HEK293T (cell line): ENCODE results near the gene ITPRID1.

Experiments used
- ARNT ChIP-seq: fragments of 450-650 bp; IDR thresholded peaks from 2 replicates; pipeline ENCODE4 v1.6.1; 2017; ENCODE audit warnings: mild to moderate bottlenecking
- BHLHE40 ChIP-seq: fragments of 450-650 bp; IDR thresholded peaks from 2 replicates; pipeline ENCODE4 v1.6.1; 2016; ENCODE audit warnings: mild to moderate bottlenecking, moderate library complexity, borderline replicate concordance
- CTBP1 ChIP-seq: fragments of 450-650 bp; IDR thresholded peaks from 2 replicates; pipeline ENCODE4 v1.6.1; 2016; ENCODE audit warnings: borderline replicate concordance
- ELF4 ChIP-seq: fragments of 450-650 bp; IDR thresholded peaks from 2 replicates; pipeline ENCODE4 v1.6.1; 2017; ENCODE audit warnings: antibody characterized with exemption
- FOXA1 ChIP-seq: fragments of 450-650 bp; IDR thresholded peaks from 2 replicates; pipeline ENCODE4 v1.6.1; 2016; ENCODE audit warnings: mild to moderate bottlenecking
- FOXK2 ChIP-seq: fragments of 450-650 bp; IDR thresholded peaks from 2 replicates; pipeline ENCODE4 v1.6.1; 2016; ENCODE audit warnings: mild to moderate bottlenecking
- FOXM1 ChIP-seq: fragments of 450-650 bp; IDR thresholded peaks from 2 replicates; pipeline ENCODE4 v1.6.1; 2017; ENCODE audit warnings: mild to moderate bottlenecking, borderline replicate concordance
- HDGF ChIP-seq: fragments of 450-650 bp; IDR thresholded peaks from 2 replicates; pipeline ENCODE4 v1.6.1; 2017; ENCODE audit warnings: antibody characterized with exemption, borderline replicate concordance
- L3MBTL2 ChIP-seq: fragments of 450-650 bp; conservative IDR thresholded peaks from 2 replicates; pipeline ENCODE4 v1.6.1; 2016; ENCODE audit warnings: mild to moderate bottlenecking
- LEF1 ChIP-seq: fragments of 450-650 bp; IDR thresholded peaks from 2 replicates; pipeline ENCODE4 v1.6.1; 2017; ENCODE audit warnings: mild to moderate bottlenecking, borderline replicate concordance
- NFRKB ChIP-seq: fragments of 450-650 bp; IDR thresholded peaks from 2 replicates; pipeline ENCODE4 v1.6.1; 2016; ENCODE audit warnings: mild to moderate bottlenecking, moderate library complexity
- SP1 ChIP-seq: fragments of 450-650 bp; IDR thresholded peaks from 2 replicates; pipeline ENCODE4 v1.6.1; 2017
- TARDBP ChIP-seq: fragments of 450-650 bp; IDR thresholded peaks from 2 replicates; pipeline ENCODE4 v1.6.1; 2016
- TF ChIP-seq, protein P1 (sequence below): fragments of 450-650 bp; IDR thresholded peaks from 2 replicates; pipeline ENCODE4 v1.6.1; 2016

- TF ChIP-seq L3MBTL2 (no peak), HDGF (no peak), NFRKB (no peak), SP1 (no peak), FOXA1 (no peak), FOXM1 (no peak), TARDBP (no peak), FOXK2 (no peak), ARNT (no peak), BHLHE40 (no peak), ELF4 (no peak), CTBP1 (no peak), LEF1 (no peak)
- TF ChIP-seq, protein P1, sequence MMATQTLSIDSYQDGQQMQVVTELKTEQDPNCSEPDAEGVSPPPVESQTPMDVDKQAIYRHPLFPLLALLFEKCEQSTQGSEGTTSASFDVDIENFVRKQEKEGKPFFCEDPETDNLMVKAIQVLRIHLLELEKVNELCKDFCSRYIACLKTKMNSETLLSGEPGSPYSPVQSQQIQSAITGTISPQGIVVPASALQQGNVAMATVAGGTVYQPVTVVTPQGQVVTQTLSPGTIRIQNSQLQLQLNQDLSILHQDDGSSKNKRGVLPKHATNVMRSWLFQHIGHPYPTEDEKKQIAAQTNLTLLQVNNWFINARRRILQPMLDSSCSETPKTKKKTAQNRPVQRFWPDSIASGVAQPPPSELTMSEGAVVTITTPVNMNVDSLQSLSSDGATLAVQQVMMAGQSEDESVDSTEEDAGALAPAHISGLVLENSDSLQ: no peak
These were observed 3.6 kb downstream of the ITPRID1 start for GRCh38 chr7:31517513-31517912.
